HepG2 (cell line): Measurements from ENCODE around the gene ARL4D. TPM values are rescaled to one million over a fixed set of nuclear protein-coding genes. Genes with fewer than 3 reads are reported as not detected.

Experiments
- ARNT2 ChIP-seq: sonication (generic); formaldehyde crosslinking; IDR thresholded peaks from 2 replicates; pipeline ENCODE4 v1.8.0; 2022; ENCODE audit warnings: mild to moderate bottlenecking, low read depth, missing genetic modification reagents, moderate library complexity
- CBX2 ChIP-seq, 2 experiments: fragments of 200-600 bp in 1 of 2; sonication (generic); formaldehyde crosslinking in 1 of 2; IDR thresholded peaks; 2 replicates each; pipeline versions ENCODE4 v1.7.0 to v1.8.1; 2018 to 2022; ENCODE audit warnings: low read depth in 2 of 2, low read length in 1 of 2, mild to moderate bottlenecking in 1 of 2, missing genetic modification reagents in 1 of 2
- ISL2 ChIP-seq: sonication (generic); formaldehyde crosslinking; IDR thresholded peaks from 2 replicates; pipeline ENCODE4 v1.5.0; 2020; ENCODE audit warnings: missing genetic modification reagents
- JDP2 ChIP-seq: sonication (generic); formaldehyde crosslinking; IDR thresholded peaks from 2 replicates; pipeline ENCODE4 v1.8.1; 2022; ENCODE audit warnings: missing genetic modification reagents, borderline replicate concordance
- KLF15 ChIP-seq: sonication (generic); formaldehyde crosslinking; IDR thresholded peaks from 2 replicates; pipeline ENCODE4 v1.8.1; 2023; ENCODE audit warnings: borderline replicate concordance, mild to moderate bottlenecking, inconsistent platforms, missing genetic modification reagents, mixed read lengths
- NFATC3 ChIP-seq: sonication (generic); formaldehyde crosslinking; IDR thresholded peaks from 2 replicates; pipeline ENCODE4 v1.5.1; 2020; ENCODE audit warnings: mild to moderate bottlenecking, missing genetic modification reagents
- NFYC ChIP-seq: IDR thresholded peaks from 2 replicates; pipeline ENCODE4 v1.6.1; 2016; ENCODE audit warnings: missing genetic modification reagents, missing compliant biosample characterization
- POLR2G ChIP-seq: fragments of 200-400 bp; formaldehyde crosslinking; IDR thresholded peaks from 2 replicates; pipeline ENCODE4 v1.6.1; 2018; ENCODE audit warnings: mild to moderate bottlenecking, low read depth, low read length, moderate library complexity
- RNF2 ChIP-seq: fragments of 450-650 bp; conservative IDR thresholded peaks from 2 replicates; pipeline ENCODE4 v1.6.1; 2016; ENCODE audit warnings: low read depth
- SNAI1 ChIP-seq: sonication (generic); formaldehyde crosslinking; IDR thresholded peaks from 2 replicates; pipeline ENCODE4 v1.5.0; 2020; ENCODE audit warnings: mild to moderate bottlenecking, missing genetic modification reagents, borderline replicate concordance
- SSRP1 ChIP-seq: IDR thresholded peaks from 2 replicates; pipeline ENCODE4 v1.6.1; 2016; ENCODE audit warnings: control low read depth
- TCF12 ChIP-seq, 2 experiments: fragments of 450-650 bp in 1 of 2; sonication (generic) in 1 of 2; formaldehyde crosslinking in 1 of 2; IDR thresholded peaks; 2 replicates each; pipeline versions ENCODE4 v1.6.1 to v1.8.0; 2017 to 2022; ENCODE audit warnings: antibody characterized with exemption in 1 of 2, mild to moderate bottlenecking in 1 of 2, missing genetic modification reagents in 1 of 2, moderate library complexity in 1 of 2
- ZMYM4 ChIP-seq: sonication (generic); formaldehyde crosslinking; IDR thresholded peaks from 2 replicates; pipeline ENCODE4 v1.8.1; 2023; ENCODE audit warnings: mild to moderate bottlenecking, missing genetic modification reagents
- ZNF224 ChIP-seq: sonication (generic); formaldehyde crosslinking; IDR thresholded peaks from 2 replicates; pipeline ENCODE4 v1.5.0; 2020; ENCODE audit warnings: mild to moderate bottlenecking, missing genetic modification reagents
- ZNF3 ChIP-seq: IDR thresholded peaks from 2 replicates; pipeline ENCODE4 v1.7.0; 2017; ENCODE audit warnings: inconsistent platforms
- ZNF616 ChIP-seq: sonication (generic); formaldehyde crosslinking; IDR thresholded peaks from 2 replicates; pipeline ENCODE4 v1.5.0; 2020; ENCODE audit warnings: low read depth, mild to moderate bottlenecking, missing genetic modification reagents
- ZNF883 ChIP-seq: sonication (generic); formaldehyde crosslinking; IDR thresholded peaks from 2 replicates; pipeline ENCODE4 v1.5.1; 2020; ENCODE audit warnings: mild to moderate bottlenecking, missing genetic modification reagents; ENCODE audit errors: not compliant biosample characterization
- ZSCAN29 ChIP-seq: sonication (generic); formaldehyde crosslinking; conservative IDR thresholded peaks from 2 replicates; pipeline ENCODE4 v1.4.0; 2020; ENCODE audit warnings: mild to moderate bottlenecking, missing genetic modification reagents
- polyA plus RNA-seq, 8 experiments: library from polyadenylated mRNA; depleted of rRNA in 3 of 8; stranded (reverse) in 7 of 8; unstranded in 1 of 8; fragments of >200 nt; fragmentation: Illumina TruSeq in 4 of 8; extraction: Trizol in 4 of 8; gene quantifications; 2 replicates each; pipeline versions ENCODE4 v1.2.1 to v1.2.3, GENCODE V29; 2011 to 2016; ENCODE audit warnings: low read depth in 4 of 8, missing spikeins in 1 of 8, mixed read lengths in 1 of 8; ENCODE audit not compliant: insufficient read depth in 1 of 8
- total RNA-seq, 5 experiments: library from RNA; depleted of rRNA; stranded (reverse); fragments of >200 nt; fragmentation: Illumina TruSeq; extraction: Trizol; gene quantifications; 2 replicates each; pipeline ENCODE4 v1.2.3, GENCODE V29; 2016; ENCODE audit warnings: low read depth in 1 of 5
- TF ChIP-seq, protein P1 (sequence below): sonication (generic); IDR thresholded peaks from 2 replicates; pipeline ENCODE4 v1.6.1; 2016; ENCODE audit warnings: low read depth, borderline replicate concordance
- TF ChIP-seq, protein P2 (sequence below): sonication (generic); formaldehyde crosslinking; IDR thresholded peaks from 2 replicates; pipeline ENCODE4 v1.4.0; 2020; ENCODE audit warnings: mild to moderate bottlenecking, missing genetic modification reagents

The ARL4D gene
- total and polyA plus RNA-seq, 2 of the 13 experiments (the other 11 are each of a cell fraction or from before 2014, with no cell fraction given) = 9.0 to 25.9 TPM

GRCh38 chr17:43367737-43368242, 31.0 kb upstream of the ARL4D start (continued):
- TF ChIP-seq, protein P1, sequence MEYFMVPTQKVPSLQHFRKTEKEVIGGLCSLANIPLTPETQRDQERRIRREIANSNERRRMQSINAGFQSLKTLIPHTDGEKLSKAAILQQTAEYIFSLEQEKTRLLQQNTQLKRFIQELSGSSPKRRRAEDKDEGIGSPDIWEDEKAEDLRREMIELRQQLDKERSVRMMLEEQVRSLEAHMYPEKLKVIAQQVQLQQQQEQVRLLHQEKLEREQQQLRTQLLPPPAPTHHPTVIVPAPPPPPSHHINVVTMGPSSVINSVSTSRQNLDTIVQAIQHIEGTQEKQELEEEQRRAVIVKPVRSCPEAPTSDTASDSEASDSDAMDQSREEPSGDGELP = 0 out of 2 replicates have a peak, but pooled peaks have one; percentile 5
- TF ChIP-seq SSRP1 (CRISPR knock-in tag) (peak; percentile 100), ZNF3 (peak; percentile 54; the same call in 1 of the 2 replicates), JDP2 (CRISPR knock-in tag) (no peak), ZNF224 (no peak), ARNT2 (CRISPR knock-in tag) (peak; percentile 68), SNAI1 (no peak), ZNF883 (CRISPR knock-in tag) (no peak), ZMYM4 (CRISPR knock-in tag) (no peak), NFATC3 (CRISPR knock-in tag) (0 out of 2 replicates have a peak, but pooled peaks have one; percentile 18), KLF15 (no peak; the same call in 1 of the 2 replicates), ISL2 (CRISPR knock-in tag) (peak; percentile 62), ZNF616 (CRISPR knock-in tag) (no peak), NFYC (CRISPR knock-in tag) (0 out of 2 replicates have a peak, but pooled peaks have one; percentile 38), RNF2 (0 out of 2 replicates have a peak, but pooled peaks have one; percentile 20), POLR2G (peak; percentile 100), ZSCAN29 (CRISPR knock-in tag) (no peak; the same call in 1 of the 2 replicates), CBX2 (IDR thresholded peaks at IDR 0.05; ENCODE audit: low read depth, low read length) (no peak), CBX2 (CRISPR knock-in tag; IDR thresholded peaks at IDR 0.05; ENCODE audit: low read depth) (no peak), TCF12 (IDR thresholded peaks at IDR 0.05) (no peak), TCF12 (CRISPR knock-in tag; IDR thresholded peaks at IDR 0.05) (peak; percentile 88; the same call in 1 of the 2 replicates)
- TF ChIP-seq, protein P2, sequence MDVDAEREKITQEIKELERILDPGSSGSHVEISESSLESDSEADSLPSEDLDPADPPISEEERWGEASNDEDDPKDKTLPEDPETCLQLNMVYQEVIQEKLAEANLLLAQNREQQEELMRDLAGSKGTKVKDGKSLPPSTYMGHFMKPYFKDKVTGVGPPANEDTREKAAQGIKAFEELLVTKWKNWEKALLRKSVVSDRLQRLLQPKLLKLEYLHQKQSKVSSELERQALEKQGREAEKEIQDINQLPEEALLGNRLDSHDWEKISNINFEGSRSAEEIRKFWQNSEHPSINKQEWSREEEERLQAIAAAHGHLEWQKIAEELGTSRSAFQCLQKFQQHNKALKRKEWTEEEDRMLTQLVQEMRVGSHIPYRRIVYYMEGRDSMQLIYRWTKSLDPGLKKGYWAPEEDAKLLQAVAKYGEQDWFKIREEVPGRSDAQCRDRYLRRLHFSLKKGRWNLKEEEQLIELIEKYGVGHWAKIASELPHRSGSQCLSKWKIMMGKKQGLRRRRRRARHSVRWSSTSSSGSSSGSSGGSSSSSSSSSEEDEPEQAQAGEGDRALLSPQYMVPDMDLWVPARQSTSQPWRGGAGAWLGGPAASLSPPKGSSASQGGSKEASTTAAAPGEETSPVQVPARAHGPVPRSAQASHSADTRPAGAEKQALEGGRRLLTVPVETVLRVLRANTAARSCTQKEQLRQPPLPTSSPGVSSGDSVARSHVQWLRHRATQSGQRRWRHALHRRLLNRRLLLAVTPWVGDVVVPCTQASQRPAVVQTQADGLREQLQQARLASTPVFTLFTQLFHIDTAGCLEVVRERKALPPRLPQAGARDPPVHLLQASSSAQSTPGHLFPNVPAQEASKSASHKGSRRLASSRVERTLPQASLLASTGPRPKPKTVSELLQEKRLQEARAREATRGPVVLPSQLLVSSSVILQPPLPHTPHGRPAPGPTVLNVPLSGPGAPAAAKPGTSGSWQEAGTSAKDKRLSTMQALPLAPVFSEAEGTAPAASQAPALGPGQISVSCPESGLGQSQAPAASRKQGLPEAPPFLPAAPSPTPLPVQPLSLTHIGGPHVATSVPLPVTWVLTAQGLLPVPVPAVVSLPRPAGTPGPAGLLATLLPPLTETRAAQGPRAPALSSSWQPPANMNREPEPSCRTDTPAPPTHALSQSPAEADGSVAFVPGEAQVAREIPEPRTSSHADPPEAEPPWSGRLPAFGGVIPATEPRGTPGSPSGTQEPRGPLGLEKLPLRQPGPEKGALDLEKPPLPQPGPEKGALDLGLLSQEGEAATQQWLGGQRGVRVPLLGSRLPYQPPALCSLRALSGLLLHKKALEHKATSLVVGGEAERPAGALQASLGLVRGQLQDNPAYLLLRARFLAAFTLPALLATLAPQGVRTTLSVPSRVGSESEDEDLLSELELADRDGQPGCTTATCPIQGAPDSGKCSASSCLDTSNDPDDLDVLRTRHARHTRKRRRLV (CRISPR knock-in tag) = peak; percentile 100
